Measurements from ENCODE around the gene SERPINA1. TPM values are rescaled to one million over a fixed set of nuclear protein-coding genes. Genes with fewer than 3 reads are reported as not detected.
A peak's percentile ranks its signal among the peaks of the same experiment; 100 is the strongest.

Gene SERPINA1
- total and polyA plus RNA-seq, 10 of the 15 experiments (the other 5 are each of a cell fraction or from before 2014, with no cell fraction given): 0.16 to 6.6 (median 0.53) TPM

- BruUV-seq (replicated peaks): no TSS peak
- FAIRE-seq (no peak), ATAC-seq (no peak), DNase-seq (ENCODE audit: low read depth, low spot score) (no peak)
- no peak for TF ChIP-seq RELA (IDR thresholded peaks at IDR 0.05; ENCODE audit: borderline replicate concordance, partially characterized antibody)
- TF ChIP-seq SKIL (IDR thresholded peaks at IDR 0.05; ENCODE audit: low read depth, poor library complexity, severe bottlenecking): no peak
- TF ChIP-seq TCF7 (IDR thresholded peaks at IDR 0.05; ENCODE audit: borderline replicate concordance): peak; percentile 31; the same call in 1 of the 2 replicates
- SMC1A ChIA-PET (ENCODE audit: uncharacterized antibody, unreplicated experiment): no interaction called here
- Histone ChIP-seq H3K27me3 (replicated peaks in 1 of 2; ENCODE audit: control insufficient read depth in 2 of 2, insufficient read depth in 2 of 2, low read length in 1 of 2) (no peaks in the 10 kb centered on the region; a peak in 2 of 4 replicates), H2AFZ (ENCODE audit: control insufficient read depth, low read depth, low read length) (no peak overlapping the region), H3K36me3 (ENCODE audit: control insufficient read depth in 2 of 2, insufficient read depth in 2 of 2, low read length in 1 of 2) (no peaks in the 10 kb centered on the region), H3K27ac (ENCODE audit: control insufficient read depth, insufficient read depth) (no peak overlapping the region), H3K4me1 (ENCODE audit: control insufficient read depth, insufficient read depth, low read length) (no peaks in the 10 kb centered on the region), H3K4me2 (ENCODE audit: control insufficient read depth, insufficient read depth) (no peak overlapping the region), H3K9me3 (replicated peaks; ENCODE audit: control insufficient read depth, insufficient read depth, low read length) (no peaks in the 10 kb centered on the region), H4K20me1 (ENCODE audit: control insufficient read depth, insufficient read depth) (no peaks in the 10 kb centered on the region), H3K79me2 (ENCODE audit: control insufficient read depth, insufficient read depth, low read length) (no peaks in the 10 kb centered on the region), H3K4me3 (no peak overlapping the region), H3K9ac (ENCODE audit: control insufficient read depth, insufficient read depth, low read length) (no peak overlapping the region)
- in situ Hi-C loops (cut with MboI) (no loop called here), intact Hi-C loops (cut with micrococcal nuclease; ENCODE audit: unreplicated experiment) (no loop called here)
- 51% methylated on average over 12 of the region's 12 CpGs for WGBS (ENCODE audit: insufficient coverage, insufficient replicate concordance, low lambda C conversion rate, missing lambda C conversion rate)
- RAD21 ChIA-PET (ENCODE audit: unreplicated experiment): no interaction called here
- CTCF ChIA-PET: no interaction called here
- POLR2A ChIA-PET: no interaction called here
These were observed 12.1 kb downstream of the SERPINA1 start for GRCh38 chr14:94376108-94376975.
